Keratinocyte (primary cell): ENCODE measurements around the gene RAB3A. TPM values are rescaled to one million over a fixed set of nuclear protein-coding genes. Genes with fewer than 3 reads are reported as not detected.

Experiments used
- DNase-seq: peaks from one replicate; pipeline ENCODE4 v3.0.0-alpha.2; 2011; ENCODE audit warnings: low read depth, missing footprints, low spot score
- FAIRE-seq: peaks from 2 replicates; lab custom pipeline; 2011; peaks lifted over from hg19 to GRCh38; lab: Jason Lieb, UNC
- H2AFZ ChIP-seq: 2 replicates; pipeline ENCODE4 v1.6.0; 2012; ENCODE audit warnings: low read length, control low read depth, inconsistent platforms; ENCODE audit not compliant: control insufficient read depth
- H3K27ac ChIP-seq: 2 replicates; pipeline ENCODE4 v1.5.1; 2011; ENCODE audit warnings: low read length; ENCODE audit not compliant: control insufficient read depth, insufficient read depth
- H3K27me3 ChIP-seq: 3 replicates; pipeline ENCODE4 v1.6.0; 2011; ENCODE audit warnings: low read length; ENCODE audit not compliant: control insufficient read depth, insufficient read depth; ENCODE audit errors: extremely low read depth
- H3K36me3 ChIP-seq, 2 experiments: 2 replicates in 1 of 2; 3 replicates in 1 of 2; pipeline ENCODE4 v1.5.1; 2011; ENCODE audit warnings: low read length in 2 of 2, mild to moderate bottlenecking in 1 of 2; ENCODE audit not compliant: control insufficient read depth in 2 of 2, insufficient read depth in 2 of 2; ENCODE audit errors: extremely low read depth in 1 of 2
- H3K4me1 ChIP-seq: 3 replicates; pipeline ENCODE4 v1.5.1; 2011; ENCODE audit warnings: low read length; ENCODE audit not compliant: control insufficient read depth, insufficient read depth; ENCODE audit errors: extremely low read depth
- H3K4me2 ChIP-seq: 3 replicates; pipeline ENCODE4 v1.6.0; 2011; ENCODE audit warnings: low read depth, low read length; ENCODE audit not compliant: control insufficient read depth, insufficient read depth; ENCODE audit errors: extremely low read depth
- H3K4me3 ChIP-seq, 3 experiments: fragments of 200-600 bp in 1 of 3; sonication (generic) in 1 of 3; 2 replicates in 2 of 3; 3 replicates in 1 of 3; pipeline ENCODE4 v1.5.1; 2011 to 2016; ENCODE audit warnings: low read length in 3 of 3, mild to moderate bottlenecking in 3 of 3, control low read depth in 2 of 3, inconsistent platforms in 1 of 3, low read depth in 1 of 3, mixed read lengths in 1 of 3, mixed run types in 1 of 3, moderate library complexity in 1 of 3; ENCODE audit not compliant: control insufficient read depth in 2 of 3, insufficient read depth in 2 of 3; ENCODE audit errors: extremely low read depth in 1 of 3
- H3K79me2 ChIP-seq: 2 replicates; pipeline ENCODE4 v1.6.0; 2012; ENCODE audit warnings: low read length; ENCODE audit not compliant: control insufficient read depth, insufficient read depth
- H3K9ac ChIP-seq: 3 replicates; pipeline ENCODE4 v1.6.0; 2011; ENCODE audit warnings: low read length; ENCODE audit not compliant: control insufficient read depth, insufficient read depth; ENCODE audit errors: extremely low read depth
- H3K9me1 ChIP-seq: 3 replicates; pipeline ENCODE4 v1.6.0; 2011; ENCODE audit warnings: low read length; ENCODE audit not compliant: control insufficient read depth, insufficient read depth; ENCODE audit errors: extremely low read depth
- H3K9me3 ChIP-seq: 2 replicates; pipeline ENCODE4 v1.5.1; 2012; ENCODE audit warnings: low read depth, low read length; ENCODE audit not compliant: control insufficient read depth
- H4K20me1 ChIP-seq: 3 replicates; pipeline ENCODE4 v1.6.0; 2011; ENCODE audit warnings: low read length; ENCODE audit not compliant: control insufficient read depth, insufficient read depth; ENCODE audit errors: extremely low read depth
- EZH2 ChIP-seq: IDR thresholded peaks from one replicate; pipeline ENCODE4 v1.6.1; 2012; ENCODE audit warnings: inconsistent platforms, mild to moderate bottlenecking, low read length, moderate library complexity
- dilution Hi-C: fragments of 300-500 bp; cut with MboI; formaldehyde crosslinking; loops from one replicate; pipeline ENCODE4 v1.7.0; 2020; ENCODE audit warnings: low sequenced_read_pairs; ENCODE audit not compliant: extremely low pct_ligation_motif_present
- polyA plus RNA-seq, 5 experiments: library from polyadenylated mRNA; depleted of rRNA in 3 of 5; stranded (reverse) in 3 of 5; stranded (forward) in 1 of 5; unstranded in 1 of 5; fragments of >200 nt; gene quantifications; 1 replicate in 1 of 5; 2 replicates in 3 of 5; 3 replicates in 1 of 5; pipeline versions ENCODE4 v1.2.1 to v1.2.3, GENCODE V29; 2011 to 2012; ENCODE audit warnings: missing spikeins in 2 of 5, low read depth in 1 of 5, low replicate concordance in 1 of 5
- TF ChIP-seq, protein P1 (sequence below), 3 experiments: IDR thresholded peaks in 1 of 3; conservative IDR thresholded peaks in 1 of 3; optimal IDR thresholded peaks in 1 of 3; 2 replicates in 2 of 3; 3 replicates in 1 of 3; pipeline versions ENCODE3 to v1.5.1; 2011; ENCODE audit warnings: low read length in 3 of 3, mild to moderate bottlenecking in 3 of 3, moderate library complexity in 2 of 3, control low read depth in 1 of 3, inconsistent platforms in 1 of 3; ENCODE audit not compliant: insufficient read depth in 2 of 3; ENCODE audit errors: extremely low read depth in 1 of 3

RAB3A gene
- polyA plus RNA-seq, 1 donor (not counting 4 experiments of a cell fraction or from before 2014, with no cell fraction given), result 0.56 TPM

- peak; percentile 77 for FAIRE-seq
- Histone ChIP-seq H3K79me2 (peaks cover 17% of the 10 kb centered on the region), H2AFZ (no peak overlapping the region), H3K36me3 (peaks cover 4 to 7% of the 10 kb centered on the region in 2 experiments), H3K4me1 (peaks cover 35% of the 10 kb centered on the region), H3K9me3 (no peaks in the 10 kb centered on the region), H3K4me3 (peak overlapping the region in 1 of 3 experiments; percentile 4), H3K27me3 (no peaks in the 10 kb centered on the region), H3K9ac (peak overlapping the region; percentile 20), H3K4me2 (peak overlapping the region; percentile 66), H3K27ac (peak overlapping the region; percentile 53), H3K9me1 (no peaks in the 10 kb centered on the region), H4K20me1 (no peaks in the 10 kb centered on the region)
- dilution Hi-C loops, result no loop called here
- DNase-seq, result no peak
- no peak for TF ChIP-seq EZH2
- TF ChIP-seq, protein P1, sequence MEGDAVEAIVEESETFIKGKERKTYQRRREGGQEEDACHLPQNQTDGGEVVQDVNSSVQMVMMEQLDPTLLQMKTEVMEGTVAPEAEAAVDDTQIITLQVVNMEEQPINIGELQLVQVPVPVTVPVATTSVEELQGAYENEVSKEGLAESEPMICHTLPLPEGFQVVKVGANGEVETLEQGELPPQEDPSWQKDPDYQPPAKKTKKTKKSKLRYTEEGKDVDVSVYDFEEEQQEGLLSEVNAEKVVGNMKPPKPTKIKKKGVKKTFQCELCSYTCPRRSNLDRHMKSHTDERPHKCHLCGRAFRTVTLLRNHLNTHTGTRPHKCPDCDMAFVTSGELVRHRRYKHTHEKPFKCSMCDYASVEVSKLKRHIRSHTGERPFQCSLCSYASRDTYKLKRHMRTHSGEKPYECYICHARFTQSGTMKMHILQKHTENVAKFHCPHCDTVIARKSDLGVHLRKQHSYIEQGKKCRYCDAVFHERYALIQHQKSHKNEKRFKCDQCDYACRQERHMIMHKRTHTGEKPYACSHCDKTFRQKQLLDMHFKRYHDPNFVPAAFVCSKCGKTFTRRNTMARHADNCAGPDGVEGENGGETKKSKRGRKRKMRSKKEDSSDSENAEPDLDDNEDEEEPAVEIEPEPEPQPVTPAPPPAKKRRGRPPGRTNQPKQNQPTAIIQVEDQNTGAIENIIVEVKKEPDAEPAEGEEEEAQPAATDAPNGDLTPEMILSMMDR (optimal IDR thresholded peaks at IDR 0.05 in 1 of 3, IDR thresholded peaks at IDR 0.05 in 1 of 3, conservative IDR thresholded peaks at IDR 0.05 in 1 of 3; ENCODE audit: extremely low read depth in 1 of 3, insufficient read depth in 2 of 3, low read length in 3 of 3), result no peak
Observed at GRCh38 chr19:18156841-18157464, 46.9 kb downstream of the RAB3A start.

DNA sequence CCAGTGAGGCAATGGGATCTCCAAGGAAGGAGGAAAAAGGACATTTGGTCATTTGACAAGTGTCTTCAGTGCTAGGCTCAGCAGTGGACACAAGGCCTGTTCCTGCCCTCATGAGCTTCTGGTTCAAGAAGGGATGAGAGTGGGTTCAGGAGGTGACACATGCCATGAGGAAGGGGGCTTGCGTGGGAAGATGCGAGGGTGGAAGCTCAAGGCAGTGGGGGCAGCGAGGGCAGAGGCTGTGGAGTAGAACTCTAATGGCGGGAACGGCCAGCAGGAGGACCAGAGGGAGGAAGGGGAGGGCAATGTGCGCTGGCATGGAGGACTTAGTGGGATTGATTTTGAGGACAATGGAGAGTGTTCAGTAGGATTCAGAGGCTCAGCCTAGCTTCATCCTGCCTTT, 47.6 kb downstream of the RAB3A start:
- no peak for FAIRE-seq

More for the DNA sequence above, 47.6 kb downstream of the RAB3A start:
- dilution Hi-C loops, result no loop called here
- Histone ChIP-seq H3K9ac (no peak overlapping the region), H3K9me3 (no peaks in the 10 kb centered on the region), H3K4me1 (peaks cover 32% of the 10 kb centered on the region), H3K27me3 (no peaks in the 10 kb centered on the region), H4K20me1 (no peaks in the 10 kb centered on the region), H3K4me3 (no peak overlapping the region), H2AFZ (no peak overlapping the region), H3K27ac (no peak overlapping the region), H3K79me2 (peaks cover 17% of the 10 kb centered on the region), H3K36me3 (peaks cover 4% of the 10 kb centered on the region in 2 experiments), H3K4me2 (no peak overlapping the region), H3K9me1 (no peaks in the 10 kb centered on the region)
- no peak for DNase-seq
- no peak for TF ChIP-seq EZH2
- TF ChIP-seq, protein P1 (optimal IDR thresholded peaks at IDR 0.05 in 1 of 3, IDR thresholded peaks at IDR 0.05 in 1 of 3, conservative IDR thresholded peaks at IDR 0.05 in 1 of 3; ENCODE audit: extremely low read depth in 1 of 3, insufficient read depth in 2 of 3, low read length in 3 of 3), result no peak
